ENCODE results near the gene EEF2K. TPM values are rescaled to one million over a fixed set of nuclear protein-coding genes. Genes with fewer than 3 reads are reported as not detected.
"Not testable (repeated sequence)": the region's sequence is repeated elsewhere in the genome, so short reads cannot be mapped to it uniquely, and the experiment has no call there.

Gene EEF2K
- total and polyA plus RNA-seq, 2 of the 13 experiments (the other 11 are each of a cell fraction or from before 2014, with no cell fraction given) = 22.0 to 23.8 TPM

DNA sequence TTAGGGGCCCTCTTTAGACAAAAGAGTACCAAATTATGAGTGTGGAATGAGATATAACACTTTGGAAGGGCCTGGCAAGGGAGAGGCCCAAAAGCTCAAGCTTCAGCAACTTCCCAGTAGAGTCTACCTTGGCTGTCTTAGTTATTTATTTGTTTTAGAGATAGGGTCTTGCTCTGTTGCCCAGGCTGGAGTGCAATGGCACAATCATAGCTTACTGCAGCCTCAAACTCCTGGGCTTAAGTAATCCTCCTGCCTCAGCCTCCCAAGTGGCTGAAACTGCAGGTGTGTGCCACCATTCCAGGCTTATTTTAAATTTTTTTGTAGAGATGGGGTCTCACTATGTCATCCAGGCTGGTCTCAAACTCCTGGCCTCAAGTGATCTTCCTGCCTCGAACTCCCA, 33.4 kb upstream of the EEF2K start:
- H3K9me3 ChIP-seq (ENCODE audit: low read length); H4K20me1 ChIP-seq (ENCODE audit: insufficient read depth, low read length); in situ Hi-C loops (cut with HindIII; ENCODE audit: extremely low pct_ligation_motif_present, low pct_unique_long_range_greater_than_20kb); CTCF ChIA-PET (ENCODE audit: low intra/inter-chr PET ratio, low total read pairs); H3K36me3 ChIP-seq (replicated peaks in 1 of 2; ENCODE audit: control insufficient read depth in 1 of 2, insufficient read depth in 2 of 2, low read length in 2 of 2); H2AFZ ChIP-seq (ENCODE audit: low read length); FAIRE-seq; H3K27ac ChIP-seq (ENCODE audit: extremely low read length, insufficient read depth, low read length); H3K4me3 ChIP-seq (replicated peaks in 1 of 3; ENCODE audit: insufficient read depth in 1 of 3, low read depth in 2 of 3, low read length in 3 of 3); intact Hi-C loops (cut with micrococcal nuclease; ENCODE audit: unreplicated experiment); H3K9ac ChIP-seq (ENCODE audit: insufficient read depth, low read depth, low read length); H3K4me2 ChIP-seq (ENCODE audit: low read depth, low read length); H3K27me3 ChIP-seq (ENCODE audit: control insufficient read depth in 1 of 2, insufficient read depth in 2 of 2, low read length in 2 of 2); BruUV-seq (replicated peaks); POLR2A ChIA-PET; DNase-seq (ENCODE audit: low spot score); ATAC-seq; H3K79me2 ChIP-seq (ENCODE audit: insufficient read depth, low read length): not testable (repeated sequence)
- WGBS (ENCODE audit: low lambda C conversion rate) = 5% methylated on average over 1 of the region's 1 CpG
- H3K4me1 ChIP-seq (ENCODE audit: insufficient read depth, low read length) = peaks cover 19% of the 10 kb centered on the region
- peak; percentile 62 for TF ChIP-seq ZNF121 (CRISPR knock-in tag; IDR thresholded peaks at IDR 0.05)

DNA sequence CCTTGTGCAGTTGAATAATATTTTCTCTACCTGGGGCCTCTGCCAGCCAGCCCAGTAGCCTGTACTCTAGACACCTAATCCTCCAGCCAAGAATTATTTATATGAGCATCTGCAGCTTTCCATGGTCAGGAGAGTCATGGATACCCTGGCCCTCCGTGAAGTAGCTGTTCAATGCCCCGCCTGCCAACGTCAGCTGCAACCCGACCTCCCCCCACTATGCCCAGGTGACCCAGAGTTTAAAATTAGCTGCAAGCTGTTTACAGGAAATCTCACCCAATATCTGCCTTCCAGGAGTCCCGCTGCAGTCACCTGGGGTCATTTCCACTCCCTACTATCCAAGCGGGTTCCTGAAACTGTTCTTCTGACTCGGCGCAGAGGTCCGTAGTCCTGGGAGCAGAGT, 31.4 kb upstream of the EEF2K start:
- H3K4me3 ChIP-seq (replicated peaks in 1 of 3; ENCODE audit: insufficient read depth in 1 of 3, low read depth in 2 of 3, low read length in 3 of 3) = no peak overlapping the region
- no peaks in the 10 kb centered on the region for H3K9me3 ChIP-seq (ENCODE audit: low read length)
- 25% methylated on average over 9 of the region's 9 CpGs for whole genome bisulfite sequencing (ENCODE audit: low lambda C conversion rate)

More for the DNA sequence above, 31.4 kb upstream of the EEF2K start:
- ChIA-PET POLR2A (interaction anchor here (0.6 to 0.7 kb wide), 3 partner anchors 13 to 29 kb away, joined by 3 to 5 read pairs (median 3); no protein-coding TSS in a partner anchor), CTCF (ENCODE audit: low intra/inter-chr PET ratio, low total read pairs) (no interaction called here)
- Histone ChIP-seq H4K20me1 (ENCODE audit: insufficient read depth, low read length) (no peaks in the 10 kb centered on the region), H3K36me3 (replicated peaks in 1 of 2; ENCODE audit: control insufficient read depth in 1 of 2, insufficient read depth in 2 of 2, low read length in 2 of 2) (no peaks in the 10 kb centered on the region), H3K27ac (ENCODE audit: extremely low read length, insufficient read depth, low read length) (no peak overlapping the region), H3K79me2 (ENCODE audit: insufficient read depth, low read length) (no peaks in the 10 kb centered on the region), H3K27me3 (ENCODE audit: control insufficient read depth in 1 of 2, insufficient read depth in 2 of 2, low read length in 2 of 2) (peaks cover 7 to 13% of the 10 kb centered on the region in 2 experiments; a peak in 3 of 5 replicates), H3K4me2 (ENCODE audit: low read depth, low read length) (no peak overlapping the region), H3K4me1 (ENCODE audit: insufficient read depth, low read length) (peaks cover 26% of the 10 kb centered on the region), H2AFZ (ENCODE audit: low read length) (no peak overlapping the region), H3K9ac (ENCODE audit: insufficient read depth, low read depth, low read length) (no peak overlapping the region)
- 0 out of 2 replicates have a peak, but pooled peaks have one; percentile 52 for TF ChIP-seq ZNF572 (CRISPR knock-in tag; IDR thresholded peaks at IDR 0.05)
- TF ChIP-seq, protein P1, sequence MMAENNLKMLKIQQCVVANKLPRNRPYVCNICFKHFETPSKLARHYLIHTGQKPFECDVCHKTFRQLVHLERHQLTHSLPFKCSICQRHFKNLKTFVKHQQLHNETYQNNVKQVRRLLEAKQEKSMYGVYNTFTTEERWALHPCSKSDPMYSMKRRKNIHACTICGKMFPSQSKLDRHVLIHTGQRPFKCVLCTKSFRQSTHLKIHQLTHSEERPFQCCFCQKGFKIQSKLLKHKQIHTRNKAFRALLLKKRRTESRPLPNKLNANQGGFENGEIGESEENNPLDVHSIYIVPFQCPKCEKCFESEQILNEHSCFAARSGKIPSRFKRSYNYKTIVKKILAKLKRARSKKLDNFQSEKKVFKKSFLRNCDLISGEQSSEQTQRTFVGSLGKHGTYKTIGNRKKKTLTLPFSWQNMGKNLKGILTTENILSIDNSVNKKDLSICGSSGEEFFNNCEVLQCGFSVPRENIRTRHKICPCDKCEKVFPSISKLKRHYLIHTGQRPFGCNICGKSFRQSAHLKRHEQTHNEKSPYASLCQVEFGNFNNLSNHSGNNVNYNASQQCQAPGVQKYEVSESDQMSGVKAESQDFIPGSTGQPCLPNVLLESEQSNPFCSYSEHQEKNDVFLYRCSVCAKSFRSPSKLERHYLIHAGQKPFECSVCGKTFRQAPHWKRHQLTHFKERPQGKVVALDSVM (CRISPR knock-in tag; IDR thresholded peaks at IDR 0.05) = no peak
- in situ Hi-C loops (cut with HindIII; ENCODE audit: extremely low pct_ligation_motif_present, low pct_unique_long_range_greater_than_20kb) (no loop called here), intact Hi-C loops (cut with micrococcal nuclease; ENCODE audit: unreplicated experiment) (no loop called here)
- ATAC-seq (no peak), FAIRE-seq (no peak), DNase-seq (ENCODE audit: low spot score) (no peak)
- no TSS peak for BruUV-seq (replicated peaks)

Measured in HepG2 (cell line).